WTC11 (cell line): Measurements from ENCODE around the gene SAMD4A. TPM values are rescaled to one million over a fixed set of nuclear protein-coding genes. Genes with fewer than 3 reads are reported as not detected.

ENCODE experiments used
- ATAC-seq: fragments of 200-7000 bp; cut with Tn5 transposase; 2 replicates; pipeline ENCODE4 v1.10.0; 2021; ENCODE audit warnings: mild to moderate bottlenecking, moderate library complexity
- CTCF ChIA-PET: fragments of 300-600 bp; sonication (Branson Sonifier 250); formaldehyde crosslinking; loops from one replicate; lab custom pipeline; 2021; ENCODE audit warnings: antibody characterized with exemption; lab: Charles Lee
- POLR2A ChIA-PET: fragments of 350-600 bp; sonication (Branson Sonifier 250); formaldehyde crosslinking; loops from one replicate; lab custom pipeline; 2021; ENCODE audit warnings: antibody characterized with exemption; lab: Charles Lee
- DNase-seq: peaks from one replicate; pipeline ENCODE4 v3.0.0; 2021; ENCODE audit warnings: low spot score
- H3K27ac Mint-ChIP-seq: 2 replicates; pipeline ENCODE4 v1.8.0; 2021; ENCODE audit warnings: mixed read lengths
- H3K27me3 Mint-ChIP-seq: 2 replicates; pipeline ENCODE4 v1.8.0; 2021; ENCODE audit warnings: low read depth, mild to moderate bottlenecking, moderate library complexity, mixed read lengths
- H3K36me3 Mint-ChIP-seq: 2 replicates; pipeline ENCODE4 v1.8.0; 2021; ENCODE audit warnings: mixed read lengths
- H3K4me1 Mint-ChIP-seq: 2 replicates; pipeline ENCODE4 v1.8.0; 2022; ENCODE audit warnings: mixed read lengths
- H3K4me3 Mint-ChIP-seq: 2 replicates; pipeline ENCODE4 v1.8.0; 2021; ENCODE audit warnings: mild to moderate bottlenecking, moderate library complexity, mixed read lengths
- H3K9me3 Mint-ChIP-seq: 2 replicates; pipeline ENCODE4 v1.8.0; 2021; ENCODE audit warnings: mixed read lengths
- E2F5 ChIP-seq: sonication (generic); formaldehyde crosslinking; IDR thresholded peaks from 2 replicates; pipeline ENCODE4 v1.8.1; 2022; ENCODE audit warnings: mild to moderate bottlenecking, moderate library complexity, missing genetic modification reagents
- ELF4 ChIP-seq: sonication (generic); formaldehyde crosslinking; IDR thresholded peaks from 2 replicates; pipeline ENCODE4 v1.8.1; 2022; ENCODE audit warnings: low read depth, mild to moderate bottlenecking, moderate library complexity, missing genetic modification reagents
- FOXJ3 ChIP-seq: sonication (generic); formaldehyde crosslinking; IDR thresholded peaks from 2 replicates; pipeline ENCODE4 v1.9.0; 2021; ENCODE audit warnings: missing genetic modification reagents, mild to moderate bottlenecking, borderline replicate concordance
- HMGA2 ChIP-seq: fragments of 250-450 bp; sonication (Bioruptor Pico); IDR thresholded peaks from 2 replicates; pipeline ENCODE4 v1.4.0; 2021; ENCODE audit warnings: mild to moderate bottlenecking, moderate library complexity
- IRF2 ChIP-seq: sonication (generic); formaldehyde crosslinking; IDR thresholded peaks from 2 replicates; pipeline ENCODE4 v1.8.0; 2022; ENCODE audit warnings: low read depth, missing genetic modification reagents, borderline replicate concordance
- KAT7 ChIP-seq: sonication (generic); formaldehyde crosslinking; IDR thresholded peaks from 2 replicates; pipeline ENCODE4 v1.8.1; 2023; ENCODE audit warnings: missing genetic modification reagents, mild to moderate bottlenecking, borderline replicate concordance
- PRDM15 ChIP-seq: sonication (generic); formaldehyde crosslinking; IDR thresholded peaks from 2 replicates; pipeline ENCODE4 v1.8.0; 2022; ENCODE audit warnings: missing genetic modification reagents
- PREB ChIP-seq: sonication (generic); formaldehyde crosslinking; IDR thresholded peaks from 2 replicates; pipeline ENCODE4 v1.8.1; 2022; ENCODE audit warnings: mild to moderate bottlenecking, missing genetic modification reagents, moderate library complexity, borderline replicate concordance
- TEAD4 ChIP-seq: sonication (generic); formaldehyde crosslinking; IDR thresholded peaks from 2 replicates; pipeline ENCODE4 v1.8.0; 2022; ENCODE audit warnings: mild to moderate bottlenecking, missing genetic modification reagents
- USF1 ChIP-seq: sonication (generic); formaldehyde crosslinking; IDR thresholded peaks from 2 replicates; pipeline ENCODE4 v1.8.0; 2022; ENCODE audit warnings: mild to moderate bottlenecking, missing genetic modification reagents
- ZNF232 ChIP-seq: sonication (generic); formaldehyde crosslinking; IDR thresholded peaks from 2 replicates; pipeline ENCODE4 v1.8.0; 2022; ENCODE audit warnings: mild to moderate bottlenecking, missing genetic modification reagents
- ZNF317 ChIP-seq: sonication (generic); formaldehyde crosslinking; IDR thresholded peaks from 2 replicates; pipeline ENCODE4 v1.8.1; 2023; ENCODE audit warnings: low read depth, mild to moderate bottlenecking, moderate library complexity, missing genetic modification reagents, borderline replicate concordance
- total RNA-seq: library from RNA; stranded (reverse); gene quantifications from 3 replicates; pipeline ENCODE4 v1.2.3, GENCODE V29; 2021
- TF ChIP-seq, protein P1 (sequence below): fragments of 200-600 bp; IDR thresholded peaks from 2 replicates; pipeline ENCODE4 v1.8.0; 2022; ENCODE audit warnings: antibody characterized with exemption
- TF ChIP-seq, protein P2 (sequence below): sonication (generic); formaldehyde crosslinking; IDR thresholded peaks from 2 replicates; pipeline ENCODE4 v1.8.0; 2022; ENCODE audit warnings: mild to moderate bottlenecking, missing genetic modification reagents
- TF ChIP-seq, protein P3 (sequence below): sonication (generic); formaldehyde crosslinking; IDR thresholded peaks from 2 replicates; pipeline ENCODE4 v1.8.0; 2023; ENCODE audit warnings: missing genetic modification reagents, mild to moderate bottlenecking, borderline replicate concordance

Gene SAMD4A
- total RNA-seq, 1 experiment from 2014 or later = 6.0 TPM

DNA sequence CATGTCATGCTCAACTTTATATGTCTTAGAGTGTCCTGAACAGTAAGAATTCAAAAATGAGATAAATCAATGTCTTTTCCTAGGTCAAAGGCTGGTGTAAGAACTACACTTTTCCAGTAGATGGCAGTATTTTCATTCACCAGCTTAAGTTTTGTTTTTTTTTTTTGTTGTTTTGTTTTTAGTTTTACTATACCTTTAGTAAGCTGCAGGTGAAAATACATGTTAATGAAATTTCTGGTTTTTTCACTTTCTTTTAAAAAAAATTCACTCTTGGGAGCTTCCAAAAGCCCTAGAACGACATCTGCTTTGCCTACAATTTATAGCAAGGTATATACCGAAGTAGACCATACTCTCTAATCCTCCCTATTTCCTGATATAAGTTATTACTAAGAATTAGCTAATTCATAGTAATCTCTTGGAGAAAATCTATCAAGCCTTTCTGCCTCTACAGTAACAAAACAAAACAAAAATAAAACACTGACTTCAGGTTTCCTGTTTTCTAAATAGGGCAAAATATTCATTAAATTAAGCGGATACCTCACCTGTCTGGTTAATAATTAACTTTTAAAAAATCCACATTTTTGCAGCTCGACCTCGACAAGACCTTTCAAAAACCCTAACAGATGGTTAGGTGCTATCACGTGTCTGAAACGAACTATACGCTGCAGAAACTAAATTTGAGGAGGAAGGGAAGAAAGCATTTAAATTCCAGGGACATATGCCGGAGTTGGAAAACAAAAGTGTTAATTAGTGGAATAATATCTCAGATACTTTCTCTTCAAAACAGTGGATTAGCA lies 2.7 kb upstream of the SAMD4A start:
- CTCF ChIA-PET = interaction anchor here (0.6 to 6.3 kb wide), 29 partner anchors 13 to 1241 kb away, joined by 3 to 138 read pairs (median 4); partner anchors contain the start of genes CGRRF1 and GMFB
- POLR2A ChIA-PET = interaction anchor here (0.7 to 2.7 kb wide), 4 partner anchors 52 to 209 kb away, joined by 3 to 19 read pairs (median 8); no protein-coding TSS in a partner anchor
- DNase-seq = no peak
- no peak for ATAC-seq
- H3K36me3 Mint-ChIP-seq = no peaks in the 10 kb centered on the region
- no peaks in the 10 kb centered on the region for H3K9me3 Mint-ChIP-seq
- TF ChIP-seq, protein P1, sequence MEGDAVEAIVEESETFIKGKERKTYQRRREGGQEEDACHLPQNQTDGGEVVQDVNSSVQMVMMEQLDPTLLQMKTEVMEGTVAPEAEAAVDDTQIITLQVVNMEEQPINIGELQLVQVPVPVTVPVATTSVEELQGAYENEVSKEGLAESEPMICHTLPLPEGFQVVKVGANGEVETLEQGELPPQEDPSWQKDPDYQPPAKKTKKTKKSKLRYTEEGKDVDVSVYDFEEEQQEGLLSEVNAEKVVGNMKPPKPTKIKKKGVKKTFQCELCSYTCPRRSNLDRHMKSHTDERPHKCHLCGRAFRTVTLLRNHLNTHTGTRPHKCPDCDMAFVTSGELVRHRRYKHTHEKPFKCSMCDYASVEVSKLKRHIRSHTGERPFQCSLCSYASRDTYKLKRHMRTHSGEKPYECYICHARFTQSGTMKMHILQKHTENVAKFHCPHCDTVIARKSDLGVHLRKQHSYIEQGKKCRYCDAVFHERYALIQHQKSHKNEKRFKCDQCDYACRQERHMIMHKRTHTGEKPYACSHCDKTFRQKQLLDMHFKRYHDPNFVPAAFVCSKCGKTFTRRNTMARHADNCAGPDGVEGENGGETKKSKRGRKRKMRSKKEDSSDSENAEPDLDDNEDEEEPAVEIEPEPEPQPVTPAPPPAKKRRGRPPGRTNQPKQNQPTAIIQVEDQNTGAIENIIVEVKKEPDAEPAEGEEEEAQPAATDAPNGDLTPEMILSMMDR = peak; percentile 74
- TF ChIP-seq, protein P2, sequence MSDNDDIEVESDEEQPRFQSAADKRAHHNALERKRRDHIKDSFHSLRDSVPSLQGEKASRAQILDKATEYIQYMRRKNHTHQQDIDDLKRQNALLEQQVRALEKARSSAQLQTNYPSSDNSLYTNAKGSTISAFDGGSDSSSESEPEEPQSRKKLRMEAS = no peak
- H3K4me1 Mint-ChIP-seq = peaks cover 17% of the 10 kb centered on the region
- no peak overlapping the region for H3K27ac Mint-ChIP-seq
- peaks cover 32% of the 10 kb centered on the region for H3K27me3 Mint-ChIP-seq
- peak overlapping the region; percentile 74 for H3K4me3 Mint-ChIP-seq

GRCh38 chr14:54564868-54565784 lies 1.8 kb upstream of the SAMD4A start:
- peak; percentile 63 for ATAC-seq
- Mint-ChIP-seq H3K4me3 (peak overlapping the region; percentile 74), H3K27ac (no peak overlapping the region), H3K9me3 (no peaks in the 10 kb centered on the region), H3K4me1 (peaks cover 21% of the 10 kb centered on the region), H3K36me3 (no peaks in the 10 kb centered on the region), H3K27me3 (peaks cover 36% of the 10 kb centered on the region)
- DNase-seq = peak; percentile 83
- CTCF ChIA-PET = interaction anchor here (0.5 to 6.3 kb wide), 19 partner anchors 8 to 407 kb away, joined by 3 to 138 read pairs (median 4); partner anchors contain the start of genes CGRRF1 and GMFB
- POLR2A ChIA-PET = interaction anchor here (0.5 to 2.7 kb wide), 11 partner anchors 8 to 240 kb away, joined by 3 to 19 read pairs (median 5); no protein-coding TSS in a partner anchor
- no peak for TF ChIP-seq TEAD4 (CRISPR knock-in tag)
- TF ChIP-seq, protein P3, sequence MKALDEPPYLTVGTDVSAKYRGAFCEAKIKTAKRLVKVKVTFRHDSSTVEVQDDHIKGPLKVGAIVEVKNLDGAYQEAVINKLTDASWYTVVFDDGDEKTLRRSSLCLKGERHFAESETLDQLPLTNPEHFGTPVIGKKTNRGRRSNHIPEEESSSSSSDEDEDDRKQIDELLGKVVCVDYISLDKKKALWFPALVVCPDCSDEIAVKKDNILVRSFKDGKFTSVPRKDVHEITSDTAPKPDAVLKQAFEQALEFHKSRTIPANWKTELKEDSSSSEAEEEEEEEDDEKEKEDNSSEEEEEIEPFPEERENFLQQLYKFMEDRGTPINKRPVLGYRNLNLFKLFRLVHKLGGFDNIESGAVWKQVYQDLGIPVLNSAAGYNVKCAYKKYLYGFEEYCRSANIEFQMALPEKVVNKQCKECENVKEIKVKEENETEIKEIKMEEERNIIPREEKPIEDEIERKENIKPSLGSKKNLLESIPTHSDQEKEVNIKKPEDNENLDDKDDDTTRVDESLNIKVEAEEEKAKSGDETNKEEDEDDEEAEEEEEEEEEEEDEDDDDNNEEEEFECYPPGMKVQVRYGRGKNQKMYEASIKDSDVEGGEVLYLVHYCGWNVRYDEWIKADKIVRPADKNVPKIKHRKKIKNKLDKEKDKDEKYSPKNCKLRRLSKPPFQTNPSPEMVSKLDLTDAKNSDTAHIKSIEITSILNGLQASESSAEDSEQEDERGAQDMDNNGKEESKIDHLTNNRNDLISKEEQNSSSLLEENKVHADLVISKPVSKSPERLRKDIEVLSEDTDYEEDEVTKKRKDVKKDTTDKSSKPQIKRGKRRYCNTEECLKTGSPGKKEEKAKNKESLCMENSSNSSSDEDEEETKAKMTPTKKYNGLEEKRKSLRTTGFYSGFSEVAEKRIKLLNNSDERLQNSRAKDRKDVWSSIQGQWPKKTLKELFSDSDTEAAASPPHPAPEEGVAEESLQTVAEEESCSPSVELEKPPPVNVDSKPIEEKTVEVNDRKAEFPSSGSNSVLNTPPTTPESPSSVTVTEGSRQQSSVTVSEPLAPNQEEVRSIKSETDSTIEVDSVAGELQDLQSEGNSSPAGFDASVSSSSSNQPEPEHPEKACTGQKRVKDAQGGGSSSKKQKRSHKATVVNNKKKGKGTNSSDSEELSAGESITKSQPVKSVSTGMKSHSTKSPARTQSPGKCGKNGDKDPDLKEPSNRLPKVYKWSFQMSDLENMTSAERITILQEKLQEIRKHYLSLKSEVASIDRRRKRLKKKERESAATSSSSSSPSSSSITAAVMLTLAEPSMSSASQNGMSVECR (CRISPR knock-in tag) = peak; percentile 96
- no peak for TF ChIP-seq ZNF232 (CRISPR knock-in tag)
- no peak for TF ChIP-seq KAT7 (CRISPR knock-in tag)
- 0 out of 2 replicates have a peak, but pooled peaks have one; percentile 18 for TF ChIP-seq E2F5 (CRISPR knock-in tag)
- TF ChIP-seq HMGA2 (CRISPR knock-in tag) = no peak
- TF ChIP-seq ZNF317 (CRISPR knock-in tag) = no peak
- no peak for TF ChIP-seq FOXJ3
- no peak for TF ChIP-seq PRDM15 (CRISPR knock-in tag)
- TF ChIP-seq IRF2 (CRISPR knock-in tag) = no peak
- no peak for TF ChIP-seq ELF4
- TF ChIP-seq PREB (CRISPR knock-in tag) = no peak
- 0 out of 2 replicates have a peak, but pooled peaks have one; percentile 33 for TF ChIP-seq USF1 (CRISPR knock-in tag)
